ENCODE results near the gene CCDC13. TPM values are rescaled to one million over a fixed set of nuclear protein-coding genes. Genes with fewer than 3 reads are reported as not detected.
A peak's percentile ranks its signal among the peaks of the same experiment; 100 is the strongest.

CCDC13 gene
- total and polyA plus RNA-seq, 11 donors: 0.44 to 1.4 (median 0.83) TPM; not detected in 1

DNA sequence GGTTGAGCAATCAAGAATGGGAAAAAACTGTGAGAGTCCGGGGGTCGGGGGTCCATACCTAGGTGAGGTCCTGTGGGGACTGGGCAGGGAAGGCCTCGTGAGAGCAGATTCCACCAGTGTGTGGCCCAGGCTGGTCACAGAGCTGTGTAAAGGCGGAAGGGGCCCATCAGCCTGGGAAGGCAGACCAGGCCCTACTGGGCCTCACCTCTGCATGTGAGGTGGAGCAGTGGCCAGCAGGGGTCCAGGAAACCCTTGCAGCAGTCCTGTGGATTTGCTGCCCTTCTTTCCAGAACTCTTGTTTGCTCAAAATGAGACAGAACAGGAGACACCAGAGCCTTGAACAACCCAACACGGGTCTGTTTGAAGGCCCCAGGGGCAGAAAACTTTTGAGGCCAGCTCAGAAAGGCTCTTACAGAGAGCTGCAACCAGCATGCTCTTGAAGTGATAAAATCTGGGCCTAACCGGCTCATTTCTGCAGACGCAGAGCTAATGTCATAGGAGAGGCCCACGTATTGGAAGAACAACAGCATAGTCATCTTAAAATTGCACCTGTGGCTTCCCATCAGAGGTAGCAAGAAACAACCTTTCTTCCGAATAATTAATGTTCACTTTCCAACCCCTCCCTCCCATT is 40.1 kb downstream of the CCDC13 start:
- intact Hi-C loops (cut with DNase I): no loop called here
- Histone ChIP-seq H3K36me3 (no peaks in the 10 kb centered on the region), H3K4me1 (peaks cover 0 to 33% (median 12%) of the 10 kb centered on the region in 12 donors), H3K9me3 (peaks cover 0 to 6% (median 0%) of the 10 kb centered on the region in 12 donors), H3K4me3 (no peak overlapping the region), H3K27me3 (no peaks in the 10 kb centered on the region), H3K27ac (peak overlapping the region in 3 of 12 donors; percentile 9 to 89 (median 75))
- TF ChIP-seq POLR2A (IDR thresholded peaks at IDR 0.05): no peak
- TF ChIP-seq, protein P1, sequence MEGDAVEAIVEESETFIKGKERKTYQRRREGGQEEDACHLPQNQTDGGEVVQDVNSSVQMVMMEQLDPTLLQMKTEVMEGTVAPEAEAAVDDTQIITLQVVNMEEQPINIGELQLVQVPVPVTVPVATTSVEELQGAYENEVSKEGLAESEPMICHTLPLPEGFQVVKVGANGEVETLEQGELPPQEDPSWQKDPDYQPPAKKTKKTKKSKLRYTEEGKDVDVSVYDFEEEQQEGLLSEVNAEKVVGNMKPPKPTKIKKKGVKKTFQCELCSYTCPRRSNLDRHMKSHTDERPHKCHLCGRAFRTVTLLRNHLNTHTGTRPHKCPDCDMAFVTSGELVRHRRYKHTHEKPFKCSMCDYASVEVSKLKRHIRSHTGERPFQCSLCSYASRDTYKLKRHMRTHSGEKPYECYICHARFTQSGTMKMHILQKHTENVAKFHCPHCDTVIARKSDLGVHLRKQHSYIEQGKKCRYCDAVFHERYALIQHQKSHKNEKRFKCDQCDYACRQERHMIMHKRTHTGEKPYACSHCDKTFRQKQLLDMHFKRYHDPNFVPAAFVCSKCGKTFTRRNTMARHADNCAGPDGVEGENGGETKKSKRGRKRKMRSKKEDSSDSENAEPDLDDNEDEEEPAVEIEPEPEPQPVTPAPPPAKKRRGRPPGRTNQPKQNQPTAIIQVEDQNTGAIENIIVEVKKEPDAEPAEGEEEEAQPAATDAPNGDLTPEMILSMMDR (IDR thresholded peaks at IDR 0.05): peak in 2 of 12 donors; percentile 7 to 10
- ATAC-seq (no peak), DNase-seq (peak in 1 of 5 donors; percentile 33)
- 85 to 88% (median 87%) methylated on average over 9 of the region's 9 CpGs for WGBS, 4 donors

DNA sequence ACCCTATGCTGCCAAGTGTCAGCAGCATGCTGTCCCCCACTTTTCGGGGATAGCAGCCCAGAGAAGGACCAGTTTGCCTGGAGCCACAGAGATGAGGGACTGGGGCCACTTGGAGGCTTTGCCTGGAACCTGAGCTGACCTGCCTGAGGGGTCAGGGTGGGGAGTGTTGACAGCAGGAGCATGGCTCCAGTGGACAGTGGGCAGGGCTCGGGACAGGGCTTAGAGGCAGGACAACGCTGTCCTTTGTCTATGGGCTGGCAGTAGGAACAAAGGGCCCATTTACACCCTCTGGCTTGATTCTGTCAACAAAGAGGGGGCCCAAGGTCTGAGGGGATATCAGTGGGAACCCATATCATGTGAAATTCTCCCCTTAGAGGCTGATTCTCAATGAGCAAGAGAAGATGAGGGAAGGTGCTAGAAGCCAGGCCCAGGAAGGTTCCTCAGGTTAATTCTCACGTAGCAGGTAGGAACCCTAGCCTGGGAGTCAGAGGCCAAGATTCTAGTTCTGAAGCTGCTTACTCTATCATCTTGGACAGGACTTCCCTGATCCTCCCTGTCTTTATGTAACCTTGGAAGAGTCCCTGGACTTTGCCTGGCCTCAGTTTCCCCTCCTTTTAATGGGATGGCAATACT is 40.7 kb downstream of the CCDC13 start:
- ATAC-seq (no peak), DNase-seq (peak in 1 of 5 donors; percentile 28)
- Histone ChIP-seq H3K27me3 (no peaks in the 10 kb centered on the region), H3K4me1 (peaks cover 0 to 39% (median 14%) of the 10 kb centered on the region in 12 donors), H3K36me3 (no peaks in the 10 kb centered on the region), H3K4me3 (no peak overlapping the region), H3K9me3 (peaks cover 0 to 6% (median 0%) of the 10 kb centered on the region in 12 donors), H3K27ac (peak overlapping the region in 6 of 12 donors; percentile 9 to 89 (median 74))
- no peak for TF ChIP-seq POLR2A (IDR thresholded peaks at IDR 0.05)
- 59 to 75% (median 63%) methylated on average over 3 to 4 of the region's 4 CpGs for WGBS, 4 donors
- intact Hi-C loops (cut with DNase I): no loop called here

DNA sequence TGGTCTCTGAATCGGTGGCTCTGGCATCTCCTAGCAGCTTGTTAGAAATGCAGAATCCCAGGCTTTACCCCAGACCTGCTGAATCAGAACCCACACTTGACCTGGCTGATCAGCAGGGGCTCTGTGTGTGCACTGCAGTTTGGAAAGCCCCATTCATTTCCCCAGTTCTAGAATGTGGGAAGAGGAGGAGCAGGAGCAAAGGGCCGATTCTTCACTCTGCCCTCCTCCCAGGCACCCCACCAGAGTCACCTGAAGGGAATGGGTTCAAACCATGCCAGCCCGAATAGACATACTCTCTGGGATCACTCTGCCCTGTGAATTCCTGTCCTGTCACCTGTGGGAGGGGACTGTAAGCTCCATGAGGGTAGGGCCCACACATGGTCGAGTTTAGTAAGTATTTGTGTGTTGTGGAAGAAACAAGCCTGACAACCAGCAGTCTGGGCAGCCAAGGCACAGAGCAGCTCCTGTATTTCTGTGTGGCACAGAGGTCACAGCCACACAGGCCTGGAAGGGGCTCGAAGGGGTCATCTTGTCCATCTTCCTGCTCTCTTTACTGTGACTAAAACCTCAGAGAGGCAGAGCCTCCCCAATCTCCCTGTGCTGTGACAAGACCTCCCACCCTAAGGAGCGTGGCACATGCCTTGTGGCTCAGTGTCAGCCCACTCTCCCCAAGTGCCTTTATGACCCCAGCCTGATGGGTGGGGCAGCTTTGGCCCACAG is 41.4 kb downstream of the CCDC13 start:
- 84 to 86% (median 84%) methylated on average over 6 of the region's 6 CpGs for WGBS, 4 donors
- H3K27me3 ChIP-seq: no peaks in the 10 kb centered on the region
- H3K4me1 ChIP-seq: peaks cover 0 to 37% (median 14%) of the 10 kb centered on the region in 12 donors
- no peak for ATAC-seq
- DNase-seq: no peak
- TF ChIP-seq, protein P1 (IDR thresholded peaks at IDR 0.05): no peak
- TF ChIP-seq POLR2A (IDR thresholded peaks at IDR 0.05): no peak
- H3K9me3 ChIP-seq: peaks cover 0 to 6% (median 0%) of the 10 kb centered on the region in 12 donors
- H3K27ac ChIP-seq: peak overlapping the region in 7 of 12 donors; percentile 9 to 89 (median 74)
- intact Hi-C loops (cut with DNase I): no loop called here
- H3K4me3 ChIP-seq: no peak overlapping the region
- no peaks in the 10 kb centered on the region for H3K36me3 ChIP-seq

DNA sequence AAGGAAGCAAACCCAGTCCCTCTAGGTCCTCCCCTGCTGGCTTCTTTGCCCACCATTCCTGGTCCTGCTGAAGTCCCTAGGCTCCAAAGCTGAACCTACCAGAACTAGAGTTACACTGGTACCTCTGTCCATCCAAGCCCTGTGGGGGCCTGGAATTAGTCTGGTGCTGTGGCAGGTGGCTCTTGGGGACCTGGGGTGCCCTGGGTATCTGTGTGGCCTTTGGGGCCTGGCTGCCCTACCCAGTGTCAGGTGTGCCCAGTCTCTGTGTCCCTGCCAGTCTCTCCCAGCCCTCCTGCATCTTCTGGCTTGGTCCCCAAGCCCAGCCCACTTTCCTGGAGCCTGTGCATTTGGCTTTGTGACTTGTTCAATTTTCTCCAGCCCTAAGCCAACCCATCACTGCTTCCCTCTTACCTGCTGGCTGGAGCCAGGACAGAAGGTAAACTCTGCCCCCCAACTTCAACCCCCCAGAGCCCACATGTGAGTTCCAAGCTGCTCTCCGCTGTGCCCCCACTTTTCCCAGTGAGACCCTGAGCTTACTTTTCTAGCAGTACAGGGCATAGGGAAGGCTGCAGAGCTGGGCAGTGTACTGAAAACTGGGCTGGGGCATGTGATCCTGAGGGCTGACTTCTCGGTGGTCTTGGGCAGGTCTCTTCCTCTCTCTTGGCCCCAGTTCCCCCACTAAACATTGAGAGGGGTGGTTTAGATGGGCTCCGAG is 42.2 kb downstream of the CCDC13 start:
- TF ChIP-seq, protein P1 (IDR thresholded peaks at IDR 0.05): no peak
- TF ChIP-seq POLR2A (IDR thresholded peaks at IDR 0.05): no peak
- WGBS, 4 donors: 90 to 96% (median 91%) methylated on average over 2 to 3 of the region's 3 CpGs
- intact Hi-C loops (cut with DNase I): no loop called here
- DNase-seq (peak in 1 of 5 donors; percentile 42), ATAC-seq (no peak)
- H3K27me3 ChIP-seq: no peaks in the 10 kb centered on the region
- peak overlapping the region; percentile 41 to 89 (median 74) for H3K27ac ChIP-seq
- peaks cover 0 to 30% (median 10%) of the 10 kb centered on the region in 12 donors for H3K4me1 ChIP-seq
- no peaks in the 10 kb centered on the region for H3K36me3 ChIP-seq
- H3K9me3 ChIP-seq: peaks cover 0 to 6% (median 0%) of the 10 kb centered on the region in 12 donors
- H3K4me3 ChIP-seq: no peak overlapping the region
